Transverse colon (tissue), 4 donors: Measurements from ENCODE around the gene OPTN.

Experiments
- CTCF ChIP-seq, 5 experiments: fragments of 200-600 bp in 3 of 5; fragments of 450-650 bp in 2 of 5; sonication (generic) in 3 of 5; IDR thresholded peaks; 1 replicate in 2 of 5; 2 replicates in 3 of 5; pipeline ENCODE4 v1.5.1; 2016 to 2017; ENCODE audit warnings: antibody characterized with exemption in 5 of 5, inconsistent platforms in 3 of 5, mild to moderate bottlenecking in 2 of 5, moderate library complexity in 1 of 5
- POLR2AphosphoS5 ChIP-seq, 3 donors: sonication (generic); formaldehyde crosslinking; IDR thresholded peaks; one replicate each; pipeline ENCODE4 v1.6.1; 2016; ENCODE audit warnings: antibody characterized with exemption in 3 of 3

DNA sequence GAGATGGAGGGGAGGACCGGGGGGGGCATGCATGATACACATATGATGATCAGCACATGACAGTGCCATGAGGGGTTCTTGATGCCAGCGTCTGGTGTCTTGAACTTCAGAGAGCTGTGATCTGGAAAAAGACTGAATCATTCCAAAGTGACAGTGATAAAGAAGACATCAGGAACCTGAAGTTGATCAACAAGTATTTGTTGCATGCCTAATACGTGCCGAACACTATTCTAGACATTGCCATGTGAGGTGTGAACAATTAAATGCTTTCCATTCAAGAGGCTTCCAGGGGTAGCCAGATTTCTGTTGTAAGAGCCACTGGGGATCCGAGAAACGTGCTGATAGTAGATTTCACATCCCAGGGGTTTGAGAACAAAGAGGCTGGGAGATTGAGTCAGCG is 67.6 kb downstream of the OPTN start:
- TF ChIP-seq POLR2AphosphoS5 (IDR thresholded peaks at IDR 0.05) (no peak), CTCF (IDR thresholded peaks at IDR 0.05) (no peak)
